Upper lobe of left lung (tissue), 4 donors: ENCODE data around the gene CERS6.

ENCODE experiments used
- CTCF ChIP-seq, 6 experiments: fragments of 450-650 bp in 4 of 6; fragments of 200-600 bp in 2 of 6; sonication (generic) in 2 of 6; IDR thresholded peaks; one replicate each; pipeline ENCODE4 v1.5.1; 2016 to 2019; ENCODE audit warnings: antibody characterized with exemption in 6 of 6
- EP300 ChIP-seq, 4 donors: sonication (generic); formaldehyde crosslinking; IDR thresholded peaks; one replicate each; pipeline ENCODE4 v1.5.1; 2017; ENCODE audit warnings: antibody characterized with exemption in 4 of 4, control low read depth in 2 of 4
- POLR2A ChIP-seq, 4 donors: fragments of 450-650 bp; IDR thresholded peaks; one replicate each; pipeline ENCODE4 v1.5.1; 2016 to 2017; ENCODE audit warnings: antibody characterized with exemption in 4 of 4, mild to moderate bottlenecking in 2 of 4

DNA sequence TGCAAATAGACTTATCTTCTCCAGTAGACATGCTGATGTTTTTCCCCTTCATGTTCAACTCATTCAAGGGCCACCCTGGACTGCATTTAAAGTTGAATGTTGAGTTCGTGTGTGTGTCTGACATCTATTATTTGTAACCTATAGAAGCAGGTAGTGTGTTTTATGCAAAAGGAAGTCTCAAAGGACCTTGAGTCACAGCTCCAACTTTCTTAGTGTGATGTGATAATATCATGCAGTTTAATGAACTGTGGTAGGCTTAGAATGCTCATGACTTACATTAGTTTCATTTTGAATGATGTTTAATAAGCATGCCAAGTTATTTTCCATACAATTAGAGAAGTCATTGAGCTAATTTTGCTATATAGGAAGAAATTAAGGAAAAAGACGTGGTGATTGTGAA lies 67.9 kb downstream of the CERS6 start:
- TF ChIP-seq EP300 (IDR thresholded peaks at IDR 0.05) (no peak), CTCF (IDR thresholded peaks at IDR 0.05) (no peak), POLR2A (IDR thresholded peaks at IDR 0.05) (no peak)
